HepG2 (cell line): ENCODE results near the gene COL4A6. TPM values are rescaled to one million over a fixed set of nuclear protein-coding genes. Genes with fewer than 3 reads are reported as not detected.
A peak's percentile ranks its signal among the peaks of the same experiment; 100 is the strongest.

ENCODE experiments used
- ATAC-seq: fragments of 200-7000 bp; cut with Tn5 transposase; 3 replicates; pipeline ENCODE4 v1.9.1; 2020; ENCODE audit warnings: mild to moderate bottlenecking, moderate library complexity
- BruUV-seq: library from RNA; stranded (reverse); fragments of 400-500 nt; replicated peaks from 2 replicates; lab custom pipeline; 2021; lab: Mats Ljungman, UMichigan
- CTCF ChIA-PET: fragments of 300-600 bp; formaldehyde crosslinking; extraction: SDS; loops from one replicate; lab custom pipeline; 2021; ENCODE audit warnings: low total read pairs, inconsistent platforms, low intra/inter-chr PET ratio; lab: Yijun Ruan, JAX
- POLR2A ChIA-PET: fragments of 350-600 bp; sonication (Branson Sonifier 250); formaldehyde crosslinking; loops from one replicate; lab custom pipeline; 2020; ENCODE audit warnings: antibody characterized with exemption, inconsistent platforms; lab: Yijun Ruan, JAX
- DNase-seq: peaks from one replicate; pipeline ENCODE4 v3.0.0-alpha.2; 2015; ENCODE audit warnings: low spot score
- FAIRE-seq: peaks from 3 replicates; lab custom pipeline; 2011; peaks lifted over from hg19 to GRCh38; lab: Jason Lieb, UNC
- H2AFZ ChIP-seq: one replicate; pipeline ENCODE4 v1.6.1; 2011; ENCODE audit warnings: low read length, inconsistent platforms
- H3K27ac ChIP-seq: fragments of 300-600 bp; 3 replicates; pipeline ENCODE4 v1.8.0; 2011; ENCODE audit warnings: mixed run types, mild to moderate bottlenecking, mixed read lengths, low read length, inconsistent platforms; ENCODE audit not compliant: insufficient read depth; ENCODE audit errors: extremely low read length
- H3K27me3 ChIP-seq, 2 experiments: fragments of 200-600 bp in 1 of 2; 2 replicates in 1 of 2; 3 replicates in 1 of 2; pipeline versions ENCODE4 v1.6.0 to v1.8.0; 2011; ENCODE audit warnings: low read length in 2 of 2, mild to moderate bottlenecking in 2 of 2, moderate library complexity in 2 of 2, inconsistent platforms in 1 of 2; ENCODE audit not compliant: insufficient read depth in 2 of 2, control insufficient read depth in 1 of 2
- H3K36me3 ChIP-seq, 2 experiments: fragments of 200-600 bp in 1 of 2; replicated peaks in 1 of 2; 2 replicates in 1 of 2; 3 replicates in 1 of 2; pipeline versions ENCODE4 v1.5.1 to v1.8.0; 2011; ENCODE audit warnings: low read length in 2 of 2, inconsistent platforms in 1 of 2; ENCODE audit not compliant: insufficient read depth in 2 of 2, control insufficient read depth in 1 of 2
- H3K4me1 ChIP-seq: 2 replicates; pipeline ENCODE4 v1.5.1; 2012; ENCODE audit warnings: low read length, inconsistent platforms; ENCODE audit not compliant: insufficient read depth
- H3K4me2 ChIP-seq: 2 replicates; pipeline ENCODE4 v1.6.0; 2011; ENCODE audit warnings: low read depth, low read length, inconsistent platforms
- H3K4me3 ChIP-seq, 3 experiments: fragments of 200-600 bp in 1 of 3; sonication (generic), shearing (Covaris generic) in 1 of 3; replicated peaks in 1 of 3; 2 replicates each; pipeline ENCODE4 v1.5.1; 2011 to 2016; ENCODE audit warnings: low read length in 3 of 3, inconsistent platforms in 2 of 3, low read depth in 2 of 3, mild to moderate bottlenecking in 2 of 3, control low read depth in 1 of 3, mixed read lengths in 1 of 3; ENCODE audit not compliant: insufficient read depth in 1 of 3
- H3K79me2 ChIP-seq: one replicate; pipeline ENCODE4 v1.6.1; 2011; ENCODE audit warnings: low read length, inconsistent platforms; ENCODE audit not compliant: insufficient read depth
- H3K9ac ChIP-seq: 2 replicates; pipeline ENCODE4 v1.6.0; 2011; ENCODE audit warnings: mild to moderate bottlenecking, low read depth, low read length, inconsistent platforms; ENCODE audit not compliant: insufficient read depth
- H3K9me3 ChIP-seq: 2 replicates; pipeline ENCODE4 v1.5.1; 2012; ENCODE audit warnings: mild to moderate bottlenecking, low read length
- H4K20me1 ChIP-seq: 2 replicates; pipeline ENCODE4 v1.6.0; 2011; ENCODE audit warnings: inconsistent platforms, mild to moderate bottlenecking, low read length, moderate library complexity; ENCODE audit not compliant: insufficient read depth
- ETV5 ChIP-seq: IDR thresholded peaks from 2 replicates; pipeline ENCODE4 v1.6.1; 2018; ENCODE audit warnings: missing biosample characterization, missing genetic modification reagents, inconsistent platforms, borderline replicate concordance
- ZNF230 ChIP-seq: sonication (generic); formaldehyde crosslinking; IDR thresholded peaks from 2 replicates; pipeline ENCODE4 v1.4.0; 2020; ENCODE audit warnings: mild to moderate bottlenecking, missing genetic modification reagents
- ZNF256 ChIP-seq: sonication (generic); formaldehyde crosslinking; conservative IDR thresholded peaks from 2 replicates; pipeline ENCODE4 v1.4.0; 2020; ENCODE audit warnings: missing genetic modification reagents
- ZNF569 ChIP-seq: sonication (generic); formaldehyde crosslinking; IDR thresholded peaks from 2 replicates; pipeline ENCODE4 v1.5.0; 2020; ENCODE audit warnings: mild to moderate bottlenecking, missing genetic modification reagents, moderate library complexity, borderline replicate concordance
- WGBS: methylation state at CpG from one replicate; pipeline ENCODE4 v1.1.6; 2017; ENCODE audit warnings: low lambda C conversion rate; 5-methylcytosine and 5-hydroxymethylcytosine counted together
- in situ Hi-C: cut with HindIII; loops from 2 replicates; pipeline ENCODE4 v1.10.0; 2017; ENCODE audit warnings: low pct_unique_long_range_greater_than_20kb; ENCODE audit not compliant: extremely low pct_ligation_motif_present
- intact Hi-C: fragments of 100-400 bp; cut with micrococcal nuclease; formaldehyde crosslinking; loops from one replicate; pipeline ENCODE4 v1.10.0; 2022; ENCODE audit not compliant: unreplicated experiment
- polyA plus RNA-seq, 8 experiments: library from polyadenylated mRNA; depleted of rRNA in 3 of 8; stranded (reverse) in 7 of 8; unstranded in 1 of 8; fragments of >200 nt; fragmentation: Illumina TruSeq in 4 of 8; extraction: Trizol in 4 of 8; gene quantifications; 2 replicates each; pipeline versions ENCODE4 v1.2.1 to v1.2.3, GENCODE V29; 2011 to 2016; ENCODE audit warnings: low read depth in 4 of 8, missing spikeins in 1 of 8, mixed read lengths in 1 of 8; ENCODE audit not compliant: insufficient read depth in 1 of 8
- total RNA-seq, 5 experiments: library from RNA; depleted of rRNA; stranded (reverse); fragments of >200 nt; fragmentation: Illumina TruSeq; extraction: Trizol; gene quantifications; 2 replicates each; pipeline ENCODE4 v1.2.3, GENCODE V29; 2016; ENCODE audit warnings: low read depth in 1 of 5
- TF ChIP-seq, protein P1 (sequence below): sonication (generic); formaldehyde crosslinking; IDR thresholded peaks from 2 replicates; pipeline ENCODE4 v1.5.0; 2020; ENCODE audit warnings: mild to moderate bottlenecking, missing genetic modification reagents, moderate library complexity
- TF ChIP-seq, protein P2 (sequence below): sonication (generic); formaldehyde crosslinking; IDR thresholded peaks from 2 replicates; pipeline ENCODE4 v1.4.0; 2020; ENCODE audit warnings: mild to moderate bottlenecking, missing genetic modification reagents
- TF ChIP-seq, protein P3 (sequence below): sonication (generic); formaldehyde crosslinking; conservative IDR thresholded peaks from 2 replicates; pipeline ENCODE4 v1.4.0; 2020; ENCODE audit warnings: missing genetic modification reagents
- TF ChIP-seq, protein P4 (sequence below): sonication (generic); formaldehyde crosslinking; conservative IDR thresholded peaks from 2 replicates; pipeline ENCODE4 v1.4.0; 2020; ENCODE audit warnings: missing genetic modification reagents
- TF ChIP-seq, protein P5 (sequence below): fragments of 450-650 bp; IDR thresholded peaks from 2 replicates; pipeline ENCODE4 v1.6.1; 2017

Gene COL4A6
- total and polyA plus RNA-seq, 2 of the 13 experiments (the other 11 are each of a cell fraction or from before 2014, with no cell fraction given): 4.5 to 8.2 TPM

DNA sequence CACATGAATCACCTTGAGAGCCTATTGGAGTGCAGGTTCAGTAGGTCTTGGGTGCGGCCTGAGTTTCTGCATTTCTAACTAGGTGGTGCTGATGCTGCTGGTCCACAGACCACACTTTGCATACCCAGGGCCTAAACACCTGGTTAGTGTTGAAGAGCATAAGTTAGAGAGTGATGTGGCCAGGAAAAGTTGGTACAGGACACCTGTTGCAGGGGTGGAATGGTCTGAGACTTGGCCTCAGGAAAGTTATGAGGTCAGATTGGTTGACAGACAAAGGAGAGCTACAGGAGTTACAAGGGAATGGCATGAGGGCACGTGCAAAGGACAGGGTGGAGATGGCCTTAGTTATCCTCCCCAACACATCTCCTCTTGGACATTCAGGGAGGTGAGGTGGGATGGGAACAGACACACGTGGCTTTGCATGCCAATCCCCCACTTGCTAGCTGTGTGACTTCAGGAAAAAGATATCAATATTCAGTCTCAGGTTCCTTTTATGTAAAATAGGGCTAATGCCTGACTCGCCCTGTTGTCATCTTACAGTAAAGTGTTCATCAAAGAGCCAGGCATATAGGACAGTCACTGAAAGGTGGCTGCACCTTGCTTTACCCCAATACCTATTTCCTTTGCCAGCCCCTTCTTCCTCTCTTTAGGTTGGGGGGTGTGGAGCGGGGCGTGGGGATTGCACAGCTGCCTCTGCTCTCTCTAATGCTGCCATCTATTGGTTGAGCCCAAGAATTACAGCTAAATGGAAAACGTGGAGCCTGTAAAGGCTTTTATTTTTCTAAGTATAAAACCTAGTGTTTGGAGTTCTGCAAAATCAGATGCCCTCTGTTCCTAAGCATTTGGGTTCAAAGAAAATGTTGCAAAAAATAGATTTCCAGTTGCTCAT is 299.2 kb downstream of the COL4A6 start:
- no peaks in the 10 kb centered on the region for H3K79me2 ChIP-seq
- no peak overlapping the region for H2AFZ ChIP-seq
- no peaks in the 10 kb centered on the region for H3K4me1 ChIP-seq
- ChIA-PET POLR2A (no interaction called here), CTCF (no interaction called here)
- intact Hi-C loops: no loop called here
- H3K27ac ChIP-seq: no peak overlapping the region
- H3K27me3 ChIP-seq: no peaks in the 10 kb centered on the region
- WGBS: 87% methylated on average over 6 of the region's 7 CpGs
- H3K4me3 ChIP-seq: no peak overlapping the region
- DNase-seq (no peak), ATAC-seq (no peak), FAIRE-seq (no peak)
- H3K9ac ChIP-seq: no peak overlapping the region
- in situ Hi-C loops: no loop called here
- no peaks in the 10 kb centered on the region for H3K36me3 ChIP-seq
- TF ChIP-seq ETV5 (CRISPR knock-in tag) (no peak), ZNF230 (peak; percentile 54; the same call in 1 of the 2 replicates)
- TF ChIP-seq, protein P1, sequence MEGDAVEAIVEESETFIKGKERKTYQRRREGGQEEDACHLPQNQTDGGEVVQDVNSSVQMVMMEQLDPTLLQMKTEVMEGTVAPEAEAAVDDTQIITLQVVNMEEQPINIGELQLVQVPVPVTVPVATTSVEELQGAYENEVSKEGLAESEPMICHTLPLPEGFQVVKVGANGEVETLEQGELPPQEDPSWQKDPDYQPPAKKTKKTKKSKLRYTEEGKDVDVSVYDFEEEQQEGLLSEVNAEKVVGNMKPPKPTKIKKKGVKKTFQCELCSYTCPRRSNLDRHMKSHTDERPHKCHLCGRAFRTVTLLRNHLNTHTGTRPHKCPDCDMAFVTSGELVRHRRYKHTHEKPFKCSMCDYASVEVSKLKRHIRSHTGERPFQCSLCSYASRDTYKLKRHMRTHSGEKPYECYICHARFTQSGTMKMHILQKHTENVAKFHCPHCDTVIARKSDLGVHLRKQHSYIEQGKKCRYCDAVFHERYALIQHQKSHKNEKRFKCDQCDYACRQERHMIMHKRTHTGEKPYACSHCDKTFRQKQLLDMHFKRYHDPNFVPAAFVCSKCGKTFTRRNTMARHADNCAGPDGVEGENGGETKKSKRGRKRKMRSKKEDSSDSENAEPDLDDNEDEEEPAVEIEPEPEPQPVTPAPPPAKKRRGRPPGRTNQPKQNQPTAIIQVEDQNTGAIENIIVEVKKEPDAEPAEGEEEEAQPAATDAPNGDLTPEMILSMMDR: peak; percentile 22
- no peaks in the 10 kb centered on the region for H3K9me3 ChIP-seq
- no TSS peak for BruUV-seq
- no peak overlapping the region for H3K4me2 ChIP-seq
- H4K20me1 ChIP-seq: no peaks in the 10 kb centered on the region

DNA sequence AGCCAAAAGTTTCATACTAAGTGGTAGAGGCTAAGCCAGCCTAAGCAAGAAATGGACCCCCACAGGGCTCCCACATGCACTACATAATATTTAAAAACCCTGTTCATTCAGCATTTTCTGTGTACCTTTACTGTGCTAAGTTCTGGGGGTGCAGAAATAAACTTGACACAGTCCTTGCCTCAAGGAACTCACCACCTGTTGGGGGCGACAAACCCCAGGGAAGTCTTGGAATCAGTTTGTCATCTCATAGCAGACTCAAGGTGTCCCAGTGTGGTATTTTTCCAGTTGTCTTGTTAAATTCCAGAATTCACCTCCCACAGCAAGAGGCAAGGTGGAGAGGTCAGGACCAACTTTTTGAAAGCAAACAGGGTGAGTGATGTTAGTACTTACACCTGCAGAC is 303.5 kb downstream of the COL4A6 start:
- no peak for ATAC-seq
- POLR2A ChIA-PET: no interaction called here
- no peak for TF ChIP-seq ZNF256 (CRISPR knock-in tag)
- TF ChIP-seq, protein P2, sequence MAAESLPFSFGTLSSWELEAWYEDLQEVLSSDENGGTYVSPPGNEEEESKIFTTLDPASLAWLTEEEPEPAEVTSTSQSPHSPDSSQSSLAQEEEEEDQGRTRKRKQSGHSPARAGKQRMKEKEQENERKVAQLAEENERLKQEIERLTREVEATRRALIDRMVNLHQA (CRISPR knock-in tag): no peak
- TF ChIP-seq, protein P3, sequence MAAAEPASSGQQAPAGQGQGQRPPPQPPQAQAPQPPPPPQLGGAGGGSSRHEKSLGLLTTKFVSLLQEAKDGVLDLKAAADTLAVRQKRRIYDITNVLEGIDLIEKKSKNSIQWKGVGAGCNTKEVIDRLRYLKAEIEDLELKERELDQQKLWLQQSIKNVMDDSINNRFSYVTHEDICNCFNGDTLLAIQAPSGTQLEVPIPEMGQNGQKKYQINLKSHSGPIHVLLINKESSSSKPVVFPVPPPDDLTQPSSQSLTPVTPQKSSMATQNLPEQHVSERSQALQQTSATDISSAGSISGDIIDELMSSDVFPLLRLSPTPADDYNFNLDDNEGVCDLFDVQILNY: no peak
- no peak for TF ChIP-seq ZNF569 (CRISPR knock-in tag)
- TF ChIP-seq, protein P4, sequence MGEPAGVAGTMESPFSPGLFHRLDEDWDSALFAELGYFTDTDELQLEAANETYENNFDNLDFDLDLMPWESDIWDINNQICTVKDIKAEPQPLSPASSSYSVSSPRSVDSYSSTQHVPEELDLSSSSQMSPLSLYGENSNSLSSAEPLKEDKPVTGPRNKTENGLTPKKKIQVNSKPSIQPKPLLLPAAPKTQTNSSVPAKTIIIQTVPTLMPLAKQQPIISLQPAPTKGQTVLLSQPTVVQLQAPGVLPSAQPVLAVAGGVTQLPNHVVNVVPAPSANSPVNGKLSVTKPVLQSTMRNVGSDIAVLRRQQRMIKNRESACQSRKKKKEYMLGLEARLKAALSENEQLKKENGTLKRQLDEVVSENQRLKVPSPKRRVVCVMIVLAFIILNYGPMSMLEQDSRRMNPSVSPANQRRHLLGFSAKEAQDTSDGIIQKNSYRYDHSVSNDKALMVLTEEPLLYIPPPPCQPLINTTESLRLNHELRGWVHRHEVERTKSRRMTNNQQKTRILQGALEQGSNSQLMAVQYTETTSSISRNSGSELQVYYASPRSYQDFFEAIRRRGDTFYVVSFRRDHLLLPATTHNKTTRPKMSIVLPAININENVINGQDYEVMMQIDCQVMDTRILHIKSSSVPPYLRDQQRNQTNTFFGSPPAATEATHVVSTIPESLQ (CRISPR knock-in tag): no peak
- TF ChIP-seq, protein P5, sequence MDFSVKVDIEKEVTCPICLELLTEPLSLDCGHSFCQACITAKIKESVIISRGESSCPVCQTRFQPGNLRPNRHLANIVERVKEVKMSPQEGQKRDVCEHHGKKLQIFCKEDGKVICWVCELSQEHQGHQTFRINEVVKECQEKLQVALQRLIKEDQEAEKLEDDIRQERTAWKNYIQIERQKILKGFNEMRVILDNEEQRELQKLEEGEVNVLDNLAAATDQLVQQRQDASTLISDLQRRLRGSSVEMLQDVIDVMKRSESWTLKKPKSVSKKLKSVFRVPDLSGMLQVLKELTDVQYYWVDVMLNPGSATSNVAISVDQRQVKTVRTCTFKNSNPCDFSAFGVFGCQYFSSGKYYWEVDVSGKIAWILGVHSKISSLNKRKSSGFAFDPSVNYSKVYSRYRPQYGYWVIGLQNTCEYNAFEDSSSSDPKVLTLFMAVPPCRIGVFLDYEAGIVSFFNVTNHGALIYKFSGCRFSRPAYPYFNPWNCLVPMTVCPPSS: no peak

More for the DNA sequence above, 303.5 kb downstream of the COL4A6 start:
- H3K79me2 ChIP-seq: no peaks in the 10 kb centered on the region
- no peaks in the 10 kb centered on the region for H4K20me1 ChIP-seq
- no peak overlapping the region for H3K4me2 ChIP-seq
- in situ Hi-C loops: no loop called here
- no peak overlapping the region for H3K4me3 ChIP-seq
- intact Hi-C loops: no loop called here
- no peaks in the 10 kb centered on the region for H3K9me3 ChIP-seq
- H3K36me3 ChIP-seq: no peaks in the 10 kb centered on the region
- DNase-seq: no peak
- no peak overlapping the region for H3K9ac ChIP-seq
- no TSS peak for BruUV-seq
- no peak overlapping the region for H3K27ac ChIP-seq
- WGBS: 100% methylated on average over 1 of the region's 1 CpG
- CTCF ChIA-PET: no interaction called here
- H3K4me1 ChIP-seq: no peaks in the 10 kb centered on the region
- no peaks in the 10 kb centered on the region for H3K27me3 ChIP-seq
- H2AFZ ChIP-seq: no peak overlapping the region
- FAIRE-seq: no peak
